ENCODE data around the gene CRKL.

DNA sequence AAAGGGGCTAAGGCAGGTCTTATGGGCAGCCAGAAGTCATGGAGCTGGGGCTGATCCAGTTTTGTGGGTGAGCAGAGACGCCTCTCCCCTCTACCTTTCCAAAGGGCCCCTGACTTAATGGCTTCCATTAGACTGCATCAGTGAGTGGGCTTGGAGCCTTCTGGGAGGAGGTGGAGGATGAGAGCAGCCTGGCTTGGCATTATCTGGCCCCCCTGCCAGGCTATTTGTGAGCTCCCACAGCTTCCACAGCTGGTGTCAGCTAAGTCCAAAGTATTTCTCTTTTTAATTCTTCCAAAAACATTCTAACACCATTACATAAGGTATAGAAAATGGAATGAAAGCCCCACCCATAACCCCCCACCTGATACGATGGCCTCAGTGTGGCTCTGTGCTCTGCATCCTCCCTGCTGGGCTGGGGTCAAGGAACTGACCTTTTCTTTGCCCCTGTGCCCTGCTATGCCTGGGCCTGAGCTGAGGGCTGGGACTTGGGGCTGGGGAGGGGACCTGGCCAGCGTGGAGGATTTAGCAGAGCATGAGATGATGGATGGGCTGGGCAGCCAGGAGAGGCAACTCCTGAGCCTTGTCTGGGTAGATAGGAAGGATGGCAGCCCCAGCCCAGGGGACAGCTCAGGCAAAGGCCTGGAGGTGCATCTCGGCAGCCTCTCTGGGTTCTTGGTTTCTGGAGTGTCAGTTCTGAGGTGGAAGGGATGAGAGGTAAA is 53.9 kb downstream of the CRKL start:
- TF ChIP-seq, protein P1, sequence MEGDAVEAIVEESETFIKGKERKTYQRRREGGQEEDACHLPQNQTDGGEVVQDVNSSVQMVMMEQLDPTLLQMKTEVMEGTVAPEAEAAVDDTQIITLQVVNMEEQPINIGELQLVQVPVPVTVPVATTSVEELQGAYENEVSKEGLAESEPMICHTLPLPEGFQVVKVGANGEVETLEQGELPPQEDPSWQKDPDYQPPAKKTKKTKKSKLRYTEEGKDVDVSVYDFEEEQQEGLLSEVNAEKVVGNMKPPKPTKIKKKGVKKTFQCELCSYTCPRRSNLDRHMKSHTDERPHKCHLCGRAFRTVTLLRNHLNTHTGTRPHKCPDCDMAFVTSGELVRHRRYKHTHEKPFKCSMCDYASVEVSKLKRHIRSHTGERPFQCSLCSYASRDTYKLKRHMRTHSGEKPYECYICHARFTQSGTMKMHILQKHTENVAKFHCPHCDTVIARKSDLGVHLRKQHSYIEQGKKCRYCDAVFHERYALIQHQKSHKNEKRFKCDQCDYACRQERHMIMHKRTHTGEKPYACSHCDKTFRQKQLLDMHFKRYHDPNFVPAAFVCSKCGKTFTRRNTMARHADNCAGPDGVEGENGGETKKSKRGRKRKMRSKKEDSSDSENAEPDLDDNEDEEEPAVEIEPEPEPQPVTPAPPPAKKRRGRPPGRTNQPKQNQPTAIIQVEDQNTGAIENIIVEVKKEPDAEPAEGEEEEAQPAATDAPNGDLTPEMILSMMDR (conservative IDR thresholded peaks at IDR 0.05) = no peak
- TF ChIP-seq EZH2 (IDR thresholded peaks at IDR 0.05; ENCODE audit: low read depth) = no peak

Data from PC-9 (cell line).